ENCODE measurements around the gene GSDME. TPM values are rescaled to one million over a fixed set of nuclear protein-coding genes. Genes with fewer than 3 reads are reported as not detected.

Gene GSDME
- polyA plus RNA-seq, 2 of the 4 experiments (the other 2 are of a cell fraction) = 51.0 to 55.9 TPM

- FAIRE-seq (no peak), ATAC-seq (no peak)
- CTCF ChIA-PET = no interaction called here
These were observed 31.6 kb downstream of the GSDME start for GRCh38 chr7:24725554-24726241.

GRCh38 chr7:24724451-24725190 is 32.6 kb downstream of the GSDME start:
- DNase-seq (ENCODE audit: low read depth in 1 of 2, low spot score in 1 of 2) (no peak), FAIRE-seq (no peak), ATAC-seq (no peak)
- WGBS (ENCODE audit: missing lambda C conversion rate) = 91% methylated on average over 13 of the region's 13 CpGs
- Histone ChIP-seq H3K9me3 (no peaks in the 10 kb centered on the region), H3K4me2 (no peak overlapping the region), H3K4me3 (no peak overlapping the region), H3K27ac (no peak overlapping the region), H3K4me1 (peaks cover 22% of the 10 kb centered on the region)
- CTCF ChIA-PET = interaction anchor here (0.6 to 3.8 kb wide), 3 partner anchors 9 to 535 kb away, joined by 4 to 14 read pairs (median 7); no protein-coding TSS in a partner anchor
- POLR2A ChIA-PET = no interaction called here
- TF ChIP-seq TP53 (CRISPR knock-in tag; IDR thresholded peaks at IDR 0.05) (no peak), TFCP2L1 (CRISPR knock-in tag; IDR thresholded peaks at IDR 0.05) (no peak), SREBF2 (IDR thresholded peaks at IDR 0.05) (no peak), CHD4 (IDR thresholded peaks at IDR 0.05; ENCODE audit: borderline replicate concordance) (no peak), ZSCAN20 (CRISPR knock-in tag; IDR thresholded peaks at IDR 0.05) (no peak)

More at GRCh38 chr7:24725554-24726241, 31.6 kb downstream of the GSDME start:
- Histone ChIP-seq H3K4me1 (peaks cover 22% of the 10 kb centered on the region), H3K9me3 (no peaks in the 10 kb centered on the region), H3K4me2 (no peak overlapping the region), H3K4me3 (no peak overlapping the region), H3K27ac (no peak overlapping the region)
- TF ChIP-seq HES2 (IDR thresholded peaks at IDR 0.05) = no peak
- TF ChIP-seq HMGXB4 (CRISPR knock-in tag; IDR thresholded peaks at IDR 0.05; ENCODE audit: borderline replicate concordance) = no peak
- TF ChIP-seq MAZ (IDR thresholded peaks at IDR 0.05; ENCODE audit: borderline replicate concordance, low read depth, low read length) = no peak
- TF ChIP-seq NFE2L2 (conservative IDR thresholded peaks at IDR 0.05; ENCODE audit: low read length) = no peak
- TF ChIP-seq CBX8 (IDR thresholded peaks at IDR 0.05) = no peak
- TF ChIP-seq FOXS1 (CRISPR knock-in tag; IDR thresholded peaks at IDR 0.05) = no peak
- no peak for TF ChIP-seq POLR2AphosphoS2 (conservative IDR thresholded peaks at IDR 0.05; ENCODE audit: low read length)
- TF ChIP-seq ZNF302 (CRISPR knock-in tag; IDR thresholded peaks at IDR 0.05) = no peak
- no peak for TF ChIP-seq MYC (IDR thresholded peaks at IDR 0.05; ENCODE audit: borderline replicate concordance, low read length)
- no peak for TF ChIP-seq RFX5 (IDR thresholded peaks at IDR 0.05)
- no peak for TF ChIP-seq CTCF (IDR thresholded peaks at IDR 0.05)
- no peak for TF ChIP-seq CHD2 (IDR thresholded peaks at IDR 0.05; ENCODE audit: low read length, partially characterized antibody)
- no peak for TF ChIP-seq BCL3 (IDR thresholded peaks at IDR 0.05)
- TF ChIP-seq NR3C1 (IDR thresholded peaks at IDR 0.05) = no peak
- no peak for TF ChIP-seq HOXB5 (CRISPR knock-in tag; IDR thresholded peaks at IDR 0.05)
- TF ChIP-seq ZC3H11A (IDR thresholded peaks at IDR 0.05) = no peak
- no peak for TF ChIP-seq GATA3 (IDR thresholded peaks at IDR 0.05; ENCODE audit: borderline replicate concordance)
- POLR2A ChIA-PET = interaction anchor here (1.2 kb wide), 1 partner anchor 400 kb away, joined by 3 read pairs; no protein-coding TSS in a partner anchor
- 89% methylated on average over 14 of the region's 14 CpGs for WGBS (ENCODE audit: missing lambda C conversion rate)
- DNase-seq (ENCODE audit: low read depth in 1 of 2, low spot score in 1 of 2) = no peak
